Measurements from ENCODE around the gene ARHGEF28. TPM values are rescaled to one million over a fixed set of nuclear protein-coding genes. Genes with fewer than 3 reads are reported as not detected.

Gene ARHGEF28
- polyA plus RNA-seq (2012; ENCODE audit: insufficient read depth, insufficient read length, low read depth), result 10.7 TPM

GRCh38 chr5:73625944-73626811, at the start of gene ARHGEF28:
ARHGEF28 (plus strand) TSS chr5:73626196; CDS start chr5:73684852, 58,656 bp downstream.
- Histone ChIP-seq H3K4me1 (peaks cover 39% of the 10 kb centered on the region), H3K4me3 (ENCODE audit: low read depth, low read length) (peak within 1 kb of the TSS; percentile 72), H3K36me3 (0 out of 2 replicates have a peak, but pooled peaks cover 2% of the 10 kb centered on the region), H3K9me3 (no peaks in the 10 kb centered on the region), H3K27me3 (no peaks in the 10 kb centered on the region)
- TF ChIP-seq CTCF (IDR thresholded peaks at IDR 0.05; ENCODE audit: low read depth, low read length), result no peak
- DNase-seq, result peak; percentile 87

GRCh38 chr5:73582285-73583145, 43.5 kb upstream of the ARHGEF28 start:
- Histone ChIP-seq H3K4me3 (ENCODE audit: low read depth, low read length) (no peak overlapping the region), H3K4me1 (0 out of 2 replicates have a peak, but pooled peaks cover 2% of the 10 kb centered on the region), H3K27me3 (no peaks in the 10 kb centered on the region), H3K9me3 (no peaks in the 10 kb centered on the region), H3K36me3 (peaks cover 52% of the 10 kb centered on the region)
- no peak for DNase-seq
- TF ChIP-seq CTCF (IDR thresholded peaks at IDR 0.05; ENCODE audit: low read depth, low read length), result no peak

GRCh38 chr5:73587923-73588322, 38.1 kb upstream of the ARHGEF28 start:
- Histone ChIP-seq H3K4me1 (peaks cover 12% of the 10 kb centered on the region), H3K9me3 (no peaks in the 10 kb centered on the region), H3K36me3 (peaks cover 8% of the 10 kb centered on the region), H3K4me3 (ENCODE audit: low read depth, low read length) (no peak overlapping the region), H3K27me3 (no peaks in the 10 kb centered on the region)
- TF ChIP-seq CTCF (IDR thresholded peaks at IDR 0.05; ENCODE audit: low read depth, low read length), result no peak
- DNase-seq, result no peak

GRCh38 chr5:73591102-73591695, 34.8 kb upstream of the ARHGEF28 start:
- Histone ChIP-seq H3K4me3 (ENCODE audit: low read depth, low read length) (no peak overlapping the region), H3K4me1 (peaks cover 12% of the 10 kb centered on the region), H3K36me3 (no peaks in the 10 kb centered on the region; the same call in 1 of the 2 replicates), H3K27me3 (no peaks in the 10 kb centered on the region), H3K9me3 (no peaks in the 10 kb centered on the region)
- peak; percentile 84 for TF ChIP-seq CTCF (IDR thresholded peaks at IDR 0.05; ENCODE audit: low read depth, low read length)
- DNase-seq, result peak; percentile 69

- H3K9me3 ChIP-seq, result no peaks in the 10 kb centered on the region
- H3K36me3 ChIP-seq, result no peaks in the 10 kb centered on the region; the same call in 1 of the 2 replicates
- H3K27me3 ChIP-seq, result no peaks in the 10 kb centered on the region
- no peak overlapping the region for H3K4me3 ChIP-seq (ENCODE audit: low read depth, low read length)
- peaks cover 12% of the 10 kb centered on the region for H3K4me1 ChIP-seq
- no peak for TF ChIP-seq CTCF (IDR thresholded peaks at IDR 0.05; ENCODE audit: low read depth, low read length)
- DNase-seq, result peak; percentile 73
Measured at GRCh38 chr5:73591698-73592501, 34.1 kb upstream of the ARHGEF28 start.

All from BE2C (cell line).